IgD-negative memory B cell (primary cell): ENCODE measurements around the gene ERBIN. TPM values are rescaled to one million over a fixed set of nuclear protein-coding genes. Genes with fewer than 3 reads are reported as not detected.
"Not testable (repeated sequence)": the region's sequence is repeated elsewhere in the genome, so short reads cannot be mapped to it uniquely, and the experiment has no call there.

Experiments
- H3K27ac Mint-ChIP-seq, 3 donors: one replicate each; pipeline ENCODE4 v1.8.0; 2020 to 2022; ENCODE audit warnings: mild to moderate bottlenecking in 3 of 3, mixed read lengths in 3 of 3, moderate library complexity in 1 of 3
- H3K27me3 Mint-ChIP-seq: one replicate; pipeline ENCODE4 v1.8.0; 2021; ENCODE audit warnings: mixed read lengths
- H3K36me3 Mint-ChIP-seq: one replicate; pipeline ENCODE4 v1.8.0; 2020; ENCODE audit warnings: mild to moderate bottlenecking, mixed read lengths
- H3K4me1 Mint-ChIP-seq, 3 donors: one replicate each; pipeline ENCODE4 v1.8.0; 2020 to 2022; ENCODE audit warnings: mixed read lengths in 3 of 3, mild to moderate bottlenecking in 1 of 3
- H3K4me3 Mint-ChIP-seq, 4 donors: one replicate each; pipeline ENCODE4 v1.8.0; 2020 to 2022; ENCODE audit warnings: mild to moderate bottlenecking in 4 of 4, mixed read lengths in 4 of 4, moderate library complexity in 3 of 4
- H3K9me3 Mint-ChIP-seq, 3 donors: one replicate each; pipeline ENCODE4 v1.8.0; 2020 to 2021; ENCODE audit warnings: mixed read lengths in 3 of 3, mild to moderate bottlenecking in 1 of 3
- polyA plus RNA-seq: library from polyadenylated mRNA; unstranded; fragments of 300-500 nt; fragmentation: Illumina TruSeq; gene quantifications from one replicate; pipeline ENCODE4 v1.2.3, GENCODE V29; 2021

Gene ERBIN
- polyA plus RNA-seq, 1 donor from 2014 or later: 44.6 TPM

- no peak overlapping the region for H3K27ac Mint-ChIP-seq
- no peaks in the 10 kb centered on the region for H3K27me3 Mint-ChIP-seq
Observed at GRCh38 chr5:65906256-65906655, 20.1 kb upstream of the ERBIN start.

GRCh38 chr5:65907135-65907534 lies 19.2 kb upstream of the ERBIN start:
- H3K27me3 Mint-ChIP-seq: no peaks in the 10 kb centered on the region
- no peak overlapping the region for H3K4me3 Mint-ChIP-seq
- H3K4me1 Mint-ChIP-seq: no peaks in the 10 kb centered on the region
- no peaks in the 10 kb centered on the region for H3K36me3 Mint-ChIP-seq
- no peak overlapping the region for H3K27ac Mint-ChIP-seq
- H3K9me3 Mint-ChIP-seq: peaks cover 0 to 2% (median 0%) of the 10 kb centered on the region in 3 donors

More at GRCh38 chr5:65906256-65906655, 20.1 kb upstream of the ERBIN start:
- Mint-ChIP-seq H3K9me3 (peaks cover 0 to 2% (median 0%) of the 10 kb centered on the region in 3 donors), H3K4me1 (no peaks in the 10 kb centered on the region), H3K36me3 (no peaks in the 10 kb centered on the region), H3K4me3 (no peak overlapping the region)

GRCh38 chr5:65910711-65911110 lies 15.7 kb upstream of the ERBIN start:
- Mint-ChIP-seq H3K36me3 (no peaks in the 10 kb centered on the region), H3K4me3 (no peak overlapping the region), H3K9me3 (no peaks in the 10 kb centered on the region), H3K4me1 (peaks cover 3 to 7% (median 5%) of the 10 kb centered on the region in 3 donors), H3K27me3 (no peaks in the 10 kb centered on the region), H3K27ac (no peak overlapping the region)

- H3K36me3 Mint-ChIP-seq: no peaks in the 10 kb centered on the region
- H3K4me1 Mint-ChIP-seq: peaks cover 10 to 15% (median 13%) of the 10 kb centered on the region in 3 donors
- H3K27ac Mint-ChIP-seq: no peak overlapping the region
- H3K9me3 Mint-ChIP-seq: no peaks in the 10 kb centered on the region
- H3K27me3 Mint-ChIP-seq: no peaks in the 10 kb centered on the region
- H3K4me3 Mint-ChIP-seq: no peak overlapping the region
Observed at GRCh38 chr5:65912311-65912710, 14.1 kb upstream of the ERBIN start.

GRCh38 chr5:65913519-65913918 lies 12.9 kb upstream of the ERBIN start:
- Mint-ChIP-seq H3K9me3 (no peaks in the 10 kb centered on the region), H3K27me3 (no peaks in the 10 kb centered on the region), H3K4me3 (no peak overlapping the region), H3K27ac (no peak overlapping the region), H3K4me1 (peaks cover 10 to 15% (median 14%) of the 10 kb centered on the region in 3 donors), H3K36me3 (no peaks in the 10 kb centered on the region)

- Mint-ChIP-seq H3K4me3 (no peak overlapping the region), H3K4me1 (peaks cover 10 to 15% (median 14%) of the 10 kb centered on the region in 3 donors), H3K27me3 (no peaks in the 10 kb centered on the region), H3K27ac (no peak overlapping the region), H3K36me3 (no peaks in the 10 kb centered on the region), H3K9me3 (no peaks in the 10 kb centered on the region)
Observed at GRCh38 chr5:65914641-65915196, 11.7 kb upstream of the ERBIN start.

GRCh38 chr5:65915661-65916060 lies 10.7 kb upstream of the ERBIN start:
- H3K36me3 Mint-ChIP-seq, H3K27me3 Mint-ChIP-seq, H3K9me3 Mint-ChIP-seq, H3K27ac Mint-ChIP-seq, H3K4me3 Mint-ChIP-seq: not testable (repeated sequence)
- peaks cover 10 to 15% (median 14%) of the 10 kb centered on the region in 3 donors for H3K4me1 Mint-ChIP-seq

GRCh38 chr5:65916066-65916465 lies 10.3 kb upstream of the ERBIN start:
- no peak overlapping the region for H3K27ac Mint-ChIP-seq

GRCh38 chr5:65916636-65917035 lies 9.7 kb upstream of the ERBIN start:
- H3K4me3 Mint-ChIP-seq: no peak overlapping the region
- no peaks in the 10 kb centered on the region for H3K27me3 Mint-ChIP-seq
- H3K9me3 Mint-ChIP-seq: no peaks in the 10 kb centered on the region
- H3K36me3 Mint-ChIP-seq: no peaks in the 10 kb centered on the region
- H3K4me1 Mint-ChIP-seq: peaks cover 10 to 15% (median 14%) of the 10 kb centered on the region in 3 donors
- H3K27ac Mint-ChIP-seq: no peak overlapping the region

More at GRCh38 chr5:65916066-65916465, 10.3 kb upstream of the ERBIN start:
- H3K9me3 Mint-ChIP-seq: no peaks in the 10 kb centered on the region
- no peaks in the 10 kb centered on the region for H3K36me3 Mint-ChIP-seq
- no peaks in the 10 kb centered on the region for H3K27me3 Mint-ChIP-seq
- peaks cover 10 to 15% (median 14%) of the 10 kb centered on the region in 3 donors for H3K4me1 Mint-ChIP-seq
- H3K4me3 Mint-ChIP-seq: no peak overlapping the region

GRCh38 chr5:65919773-65920172 lies 6.6 kb upstream of the ERBIN start:
- no peaks in the 10 kb centered on the region for H3K9me3 Mint-ChIP-seq
- H3K36me3 Mint-ChIP-seq: no peaks in the 10 kb centered on the region
- H3K4me1 Mint-ChIP-seq: peaks cover 19 to 26% (median 19%) of the 10 kb centered on the region in 3 donors
- no peak overlapping the region for H3K27ac Mint-ChIP-seq
- H3K4me3 Mint-ChIP-seq: no peak overlapping the region
- H3K27me3 Mint-ChIP-seq: no peaks in the 10 kb centered on the region

- Mint-ChIP-seq H3K9me3 (no peaks in the 10 kb centered on the region), H3K36me3 (no peaks in the 10 kb centered on the region), H3K4me1 (peaks cover 11 to 23% (median 13%) of the 10 kb centered on the region in 3 donors), H3K4me3 (peak overlapping the region in 1 of 4 donors; percentile 96), H3K27me3 (no peaks in the 10 kb centered on the region), H3K27ac (peak overlapping the region in 1 of 3 donors; percentile 99)
Observed at GRCh38 chr5:65923339-65923738, 3.0 kb upstream of the ERBIN start.

GRCh38 chr5:65924366-65925043 lies 1.9 kb upstream of the ERBIN start:
- Mint-ChIP-seq H3K9me3 (no peaks in the 10 kb centered on the region), H3K27me3 (no peaks in the 10 kb centered on the region), H3K4me1 (peaks cover 14 to 23% (median 16%) of the 10 kb centered on the region in 3 donors), H3K4me3 (peak overlapping the region; percentile 88 to 98 (median 96)), H3K36me3 (peaks cover 1% of the 10 kb centered on the region), H3K27ac (peak overlapping the region; percentile 96 to 99 (median 98))

GRCh38 chr5:65925044-65925600 lies 1.3 kb upstream of the ERBIN start:
- no peaks in the 10 kb centered on the region for H3K27me3 Mint-ChIP-seq
- peak overlapping the region; percentile 88 to 98 (median 96) for H3K4me3 Mint-ChIP-seq
- H3K27ac Mint-ChIP-seq: peak overlapping the region; percentile 96 to 99 (median 98)
- peaks cover 19 to 29% (median 20%) of the 10 kb centered on the region in 3 donors for H3K4me1 Mint-ChIP-seq
- peaks cover 1% of the 10 kb centered on the region for H3K36me3 Mint-ChIP-seq
- H3K9me3 Mint-ChIP-seq: no peaks in the 10 kb centered on the region

- no peaks in the 10 kb centered on the region for H3K27me3 Mint-ChIP-seq
- H3K36me3 Mint-ChIP-seq: peaks cover 1% of the 10 kb centered on the region
- H3K9me3 Mint-ChIP-seq: no peaks in the 10 kb centered on the region
- peak overlapping the region; percentile 97 to 99 (median 98) for H3K27ac Mint-ChIP-seq
- peaks cover 22 to 34% (median 24%) of the 10 kb centered on the region in 3 donors for H3K4me1 Mint-ChIP-seq
- peak overlapping the region; percentile 92 to 98 (median 96) for H3K4me3 Mint-ChIP-seq
Observed at GRCh38 chr5:65925601-65926275, 637 bp upstream of the ERBIN start.

GRCh38 chr5:65926893-65927292 lies 518 bp downstream of the ERBIN start:
- Mint-ChIP-seq H3K4me3 (peak overlapping the region; percentile 96), H3K27ac (peak overlapping the region; percentile 97 to 99 (median 98)), H3K9me3 (no peaks in the 10 kb centered on the region), H3K4me1 (peaks cover 23 to 40% (median 28%) of the 10 kb centered on the region in 3 donors), H3K36me3 (peaks cover 1% of the 10 kb centered on the region), H3K27me3 (no peaks in the 10 kb centered on the region)
